Renal cortex interstitium (tissue), 11 donors: ENCODE results near the gene SLC9A9. TPM values are rescaled to one million over a fixed set of nuclear protein-coding genes. Genes with fewer than 3 reads are reported as not detected.
A peak's percentile ranks its signal among the peaks of the same experiment; 100 is the strongest.

Source experiments
- DNase-seq, 11 donors: peaks; one replicate each; pipeline ENCODE4 v3.0.0-alpha.2; 2013; ENCODE audit warnings: low read depth in 9 of 11, low spot score in 4 of 11; ENCODE audit errors: extremely low read depth in 1 of 11
- polyA plus RNA-seq, 3 donors: library from polyadenylated mRNA; unstranded; fragments of 120-200 nt; gene quantifications; one replicate each; pipeline ENCODE4 v1.2.1, GENCODE V29; 2013; ENCODE audit not compliant: insufficient read length in 3 of 3

The SLC9A9 gene
- polyA plus RNA-seq, 3 donors = 4.7 to 6.0 (median 5.6) TPM

DNA sequence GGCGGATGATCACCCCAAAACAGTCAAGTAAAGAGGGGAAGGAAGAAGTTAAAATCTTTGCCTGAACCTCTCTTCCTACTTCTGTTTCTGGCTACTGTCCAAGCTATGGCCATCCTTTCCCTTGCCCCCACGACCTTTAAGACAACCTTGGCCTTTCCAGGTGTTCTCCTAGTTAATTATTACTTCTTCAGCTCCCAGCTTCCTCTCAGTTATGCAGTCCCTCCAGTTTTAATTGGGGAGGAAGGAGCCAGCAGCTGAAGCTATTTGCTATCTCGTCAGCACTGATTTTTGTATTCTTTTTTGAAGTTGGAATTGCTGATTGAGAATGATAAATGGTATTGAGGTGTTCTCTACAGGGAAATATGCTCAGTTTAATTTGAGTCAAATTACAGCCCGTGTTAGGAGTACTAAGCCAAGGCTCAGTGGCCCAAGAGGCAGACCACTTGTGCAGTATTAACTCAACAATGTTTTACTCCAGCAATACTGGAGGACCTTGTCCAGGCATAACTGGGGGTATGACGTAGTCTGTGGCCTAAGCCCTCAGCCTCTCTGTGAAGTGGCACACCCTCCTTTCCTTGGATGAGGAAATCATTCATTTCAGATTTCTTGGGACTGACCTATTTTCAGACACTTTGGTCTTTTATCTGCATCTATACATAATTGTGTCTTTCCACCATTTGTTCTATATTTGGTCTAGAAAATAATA lies 336.9 kb downstream of the SLC9A9 start:
- DNase-seq = no peak

DNA sequence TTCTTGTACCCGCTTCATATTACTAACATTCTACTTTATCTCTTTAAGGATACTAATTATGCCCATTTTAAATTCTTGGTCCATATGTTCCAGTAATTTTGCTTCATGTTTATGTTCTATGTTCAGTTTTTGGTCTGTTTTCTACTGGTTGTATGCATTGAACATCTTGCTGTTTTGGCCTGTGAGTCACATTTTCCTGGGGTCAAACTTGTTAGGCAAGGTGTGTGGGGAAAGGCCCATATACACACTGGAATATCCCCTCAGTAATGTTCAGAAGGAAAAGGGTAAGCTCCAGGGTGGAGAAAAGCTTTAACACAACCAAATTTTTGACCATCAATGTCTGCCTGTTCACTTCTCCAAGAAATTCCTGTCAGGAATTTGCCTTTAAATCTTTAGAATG lies 337.7 kb downstream of the SLC9A9 start:
- DNase-seq = no peak

DNA sequence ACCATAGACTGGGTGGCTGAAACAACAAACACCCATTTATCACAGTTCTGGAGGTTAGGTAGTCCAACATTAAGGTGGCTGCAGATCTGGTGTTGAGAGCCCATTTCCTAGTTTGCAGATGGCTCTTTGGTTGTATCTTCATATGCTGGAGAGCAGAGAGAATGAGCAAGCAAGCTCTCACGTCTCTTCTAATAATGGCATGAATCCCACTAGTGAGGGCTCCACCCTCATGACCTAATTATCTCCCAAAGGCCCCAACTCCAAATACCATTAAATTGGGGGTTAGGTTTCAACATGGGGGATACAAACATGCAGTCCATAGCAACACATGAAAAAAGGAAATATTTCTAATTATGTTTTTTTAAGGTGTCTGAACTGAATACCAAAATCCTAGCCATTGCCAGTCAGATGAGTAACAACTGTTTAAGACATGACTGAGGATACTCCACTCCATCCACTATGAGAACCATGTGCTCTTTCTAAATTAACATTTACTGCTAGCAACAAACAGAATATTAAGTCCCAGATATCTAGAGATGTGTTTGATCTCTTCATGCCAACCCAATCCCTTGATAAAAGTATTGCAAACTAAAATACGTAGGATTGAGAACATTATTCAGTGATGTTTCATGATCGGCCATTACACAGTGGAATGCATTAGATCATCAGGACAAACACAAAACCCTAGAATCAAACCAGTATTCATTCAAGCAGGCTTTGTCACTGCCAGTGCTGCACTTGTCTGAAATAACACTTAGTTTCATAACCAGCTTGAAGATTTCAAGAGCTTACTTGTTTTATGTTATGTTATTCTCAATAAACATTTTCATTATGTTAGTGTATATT lies 340.3 kb downstream of the SLC9A9 start:
- no peak for DNase-seq

DNA sequence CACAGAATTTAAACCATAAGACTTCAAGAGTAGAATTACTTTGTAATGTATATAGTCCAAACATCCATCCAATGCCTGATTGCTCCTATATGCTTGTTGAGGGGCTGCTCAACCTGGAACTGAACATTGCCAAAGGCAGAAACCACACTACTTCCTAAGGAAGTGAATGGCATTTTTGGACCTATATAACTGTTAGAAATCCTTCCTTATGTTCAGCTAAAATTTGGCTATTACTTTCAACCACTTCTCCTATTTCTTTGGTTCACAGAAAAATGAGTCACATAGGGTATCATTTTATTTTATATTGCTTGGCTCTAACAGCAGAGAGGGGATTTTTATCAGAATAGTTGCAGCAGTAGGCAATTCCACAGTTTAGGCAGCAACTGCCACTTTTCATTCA lies 342.1 kb downstream of the SLC9A9 start:
- no peak for DNase-seq

DNA sequence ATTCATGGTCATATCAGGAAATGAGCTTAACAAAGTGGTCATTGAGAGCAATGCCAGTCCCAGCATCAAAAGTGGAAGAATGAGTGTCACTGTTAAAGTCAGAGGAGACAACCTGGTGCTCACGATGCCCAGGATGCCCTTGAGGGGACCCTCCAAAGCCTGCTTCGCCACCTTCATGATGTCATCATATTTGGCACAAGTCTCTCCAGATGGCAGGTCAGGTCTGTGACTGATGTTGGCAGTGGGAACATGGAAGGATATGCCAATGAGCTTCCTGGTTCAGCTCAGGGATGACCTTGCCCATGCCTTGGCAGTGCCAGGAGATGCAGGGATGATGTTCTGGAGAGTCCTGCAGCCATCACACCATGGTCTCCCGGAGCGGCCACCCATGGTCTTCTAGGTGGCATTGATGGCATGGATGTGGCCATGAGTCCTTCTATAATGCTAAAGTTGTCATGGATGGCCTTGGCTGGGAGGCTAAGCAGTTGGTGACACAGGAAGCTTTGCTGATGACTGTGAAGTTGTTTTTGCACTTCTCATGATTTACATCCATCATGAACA lies 344.9 kb downstream of the SLC9A9 start:
- DNase-seq = no peak

DNA sequence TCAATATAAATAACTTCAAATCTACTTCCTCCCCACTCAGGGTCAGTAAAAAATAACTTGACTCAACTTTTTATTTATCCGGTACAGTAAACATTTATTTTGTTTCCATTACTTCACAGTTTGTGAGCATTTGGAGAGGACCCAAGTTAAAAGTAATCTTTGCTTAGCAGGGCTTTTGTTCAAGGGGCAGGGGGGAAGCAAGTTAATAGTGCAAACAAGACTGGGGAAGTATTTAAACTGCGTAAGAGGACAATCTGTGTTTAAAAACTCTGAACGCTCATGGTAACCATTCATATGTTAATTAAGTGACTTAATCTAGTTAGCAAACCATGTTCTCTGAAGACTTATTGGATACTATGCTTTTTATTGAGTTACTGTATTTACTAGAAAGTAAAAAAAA lies 346.2 kb downstream of the SLC9A9 start:
- DNase-seq = no peak

DNA sequence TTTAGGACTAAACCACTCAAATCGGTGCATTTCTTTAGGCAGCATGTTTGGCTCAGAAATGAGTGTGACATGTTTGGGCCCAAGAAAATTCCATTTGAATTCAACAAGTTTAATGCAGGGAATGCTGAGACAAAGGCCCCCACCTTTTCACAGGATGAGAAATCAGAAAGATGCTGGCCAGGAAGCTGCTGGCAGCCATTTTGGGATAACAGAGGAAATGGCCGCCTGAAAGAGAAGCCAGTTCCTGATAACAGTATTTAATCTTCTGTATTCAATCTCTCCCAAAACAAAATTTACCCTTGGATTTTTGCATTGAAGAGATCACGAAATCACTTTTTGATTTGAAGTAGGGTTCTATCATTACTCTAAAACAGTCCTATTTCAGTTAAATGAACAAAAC lies 350.9 kb downstream of the SLC9A9 start:
- no peak for DNase-seq

DNA sequence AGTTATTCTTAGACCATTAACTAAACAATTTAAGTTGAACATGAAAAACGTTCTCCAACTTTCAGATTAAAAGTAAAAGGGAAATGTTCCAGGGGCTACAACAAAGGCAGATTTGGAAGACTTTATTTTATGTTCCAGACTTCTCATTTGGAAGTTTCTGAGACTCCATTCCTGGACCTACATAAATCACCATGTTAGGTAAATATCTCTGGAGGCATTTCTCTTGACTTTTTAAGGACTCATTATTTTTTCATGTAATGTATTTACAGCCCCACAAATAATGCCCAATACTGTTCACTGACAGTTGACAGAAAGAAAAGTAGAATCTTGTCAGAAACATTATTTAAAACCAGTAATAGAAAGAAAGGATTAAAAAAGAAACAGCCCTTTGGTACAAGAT lies 352.1 kb downstream of the SLC9A9 start:
- DNase-seq = no peak

DNA sequence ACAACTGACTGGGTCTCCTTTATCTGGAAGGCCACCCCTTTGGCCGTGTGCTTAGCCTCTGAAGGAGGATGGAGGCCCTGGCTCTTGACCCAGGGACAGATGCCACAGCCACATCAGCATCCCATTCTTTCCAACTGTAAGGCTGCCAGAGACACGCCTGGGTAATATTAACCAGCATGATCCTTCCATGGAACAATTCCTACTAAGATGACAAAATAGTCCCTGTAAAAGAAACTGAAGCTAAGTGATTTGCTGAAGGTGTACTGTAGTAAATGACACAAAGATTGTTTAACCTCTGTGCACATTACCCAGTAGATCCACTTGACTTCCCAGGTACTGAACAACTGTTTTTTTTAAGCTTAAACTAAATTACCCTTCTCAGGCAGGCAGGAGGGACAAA lies 352.7 kb downstream of the SLC9A9 start:
- DNase-seq = no peak

DNA sequence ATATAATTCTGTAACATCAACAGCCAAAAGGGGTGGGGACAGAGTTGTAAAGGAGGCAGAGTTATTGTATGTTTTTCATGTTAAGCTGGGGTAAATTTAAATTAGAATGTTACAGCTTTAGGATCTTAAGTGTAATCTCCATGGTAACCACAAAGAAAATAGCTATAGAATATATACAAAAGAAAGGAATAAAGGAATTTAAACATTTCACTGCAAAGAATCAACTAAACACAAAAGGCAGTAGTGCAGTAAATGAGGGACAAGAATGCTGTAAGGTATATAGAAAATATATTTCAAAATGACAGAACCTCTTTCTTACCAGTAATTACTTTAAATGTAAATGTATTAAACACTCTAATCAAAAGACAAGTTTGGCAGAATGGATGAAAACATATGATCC lies 361.7 kb downstream of the SLC9A9 start:
- DNase-seq = no peak

DNA sequence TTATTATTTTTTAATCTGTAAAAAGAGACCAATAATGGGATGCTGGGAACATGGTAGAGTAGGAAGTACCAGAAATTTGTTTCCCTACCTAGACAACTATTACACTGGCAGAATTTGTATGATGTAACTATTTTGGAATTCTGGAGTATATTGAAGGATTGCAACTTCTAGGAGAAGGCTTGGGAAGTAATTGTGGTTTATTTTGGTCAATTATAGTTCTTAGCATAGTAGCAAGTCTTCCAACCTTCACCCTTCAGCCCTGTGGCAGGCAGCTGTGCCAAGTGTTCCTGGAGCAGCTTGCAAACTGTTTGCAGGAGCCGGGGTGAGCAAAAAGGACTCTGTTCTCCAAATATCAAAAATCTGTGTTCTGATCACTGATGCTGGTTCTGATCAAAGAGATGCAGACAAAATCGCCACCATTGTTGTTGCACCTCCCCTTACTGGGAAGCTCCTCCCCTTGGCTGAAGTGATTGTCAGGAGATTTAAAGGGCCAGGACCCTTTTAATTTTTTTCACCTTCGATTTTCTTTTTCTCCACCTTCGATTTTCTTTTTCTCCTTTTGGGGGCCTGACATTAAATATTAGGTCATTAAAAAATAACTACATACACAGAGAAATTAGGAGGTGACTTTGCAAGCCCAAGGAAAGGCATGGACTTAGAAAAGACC lies 363.3 kb downstream of the SLC9A9 start:
- DNase-seq = no peak

DNA sequence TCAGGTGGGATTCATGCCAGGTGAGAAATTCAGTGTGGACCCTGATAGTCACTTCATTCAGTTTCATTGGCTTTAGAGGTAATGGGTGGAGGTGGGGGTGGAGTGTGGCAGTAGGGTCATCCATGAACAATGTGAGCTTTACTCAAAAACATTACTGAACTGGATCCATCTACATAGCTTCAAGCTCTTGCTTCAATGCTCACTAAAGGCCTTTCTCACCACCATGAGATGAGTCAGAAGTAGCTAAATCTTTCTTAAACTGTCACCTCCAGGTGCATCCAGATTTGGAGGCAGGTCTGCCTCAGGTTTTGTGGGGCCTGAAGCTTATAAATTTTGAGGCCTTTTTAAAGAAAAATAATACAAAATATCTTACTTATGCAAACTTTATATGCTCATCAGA lies 365.1 kb downstream of the SLC9A9 start:
- DNase-seq = no peak

DNA sequence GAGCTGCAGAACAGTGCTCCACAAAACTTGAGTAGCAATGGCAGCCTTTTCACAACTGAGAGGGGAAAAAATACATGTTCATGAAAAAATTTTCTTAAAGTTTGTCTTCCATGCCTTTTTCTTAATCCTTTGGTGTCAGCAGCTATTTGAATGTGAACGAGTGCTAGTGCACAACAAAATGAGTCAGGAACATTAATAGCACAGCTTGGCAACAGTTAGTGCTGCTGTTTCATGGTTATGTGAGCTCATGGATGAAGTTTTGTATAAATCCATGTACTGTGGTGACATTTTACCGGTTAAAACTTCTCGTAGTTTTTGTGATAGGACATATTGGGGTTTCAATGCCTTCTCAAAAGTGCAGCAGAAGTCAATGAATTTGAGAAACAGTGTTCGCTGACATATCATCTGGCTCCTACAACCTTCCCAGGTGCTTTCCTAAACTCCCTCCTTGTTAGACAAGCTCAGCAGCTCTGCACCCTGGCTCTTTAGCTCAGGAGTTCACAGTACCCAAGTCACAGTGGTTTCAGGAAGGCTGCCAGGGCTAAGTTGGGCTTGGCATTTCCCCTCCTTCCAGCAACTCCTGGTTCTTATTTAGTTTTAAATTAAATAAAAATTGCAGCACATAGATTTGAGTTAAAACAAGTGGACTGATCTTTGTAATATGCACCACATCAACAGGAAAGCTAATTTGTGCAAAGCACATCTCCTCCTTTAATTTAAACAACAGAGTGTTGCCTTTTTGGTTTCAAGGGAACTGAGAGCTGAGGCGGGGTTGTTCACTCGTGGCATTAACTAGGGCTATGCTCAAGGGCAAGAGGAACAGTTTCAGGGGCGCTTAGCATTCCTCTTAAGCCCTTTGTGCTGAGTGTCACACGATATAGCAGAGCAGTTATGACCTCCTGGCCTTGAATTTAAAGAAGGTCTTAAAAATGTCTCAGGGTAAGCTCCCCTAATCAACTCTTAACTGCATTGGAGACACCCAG lies 365.9 kb downstream of the SLC9A9 start:
- DNase-seq = no peak

DNA sequence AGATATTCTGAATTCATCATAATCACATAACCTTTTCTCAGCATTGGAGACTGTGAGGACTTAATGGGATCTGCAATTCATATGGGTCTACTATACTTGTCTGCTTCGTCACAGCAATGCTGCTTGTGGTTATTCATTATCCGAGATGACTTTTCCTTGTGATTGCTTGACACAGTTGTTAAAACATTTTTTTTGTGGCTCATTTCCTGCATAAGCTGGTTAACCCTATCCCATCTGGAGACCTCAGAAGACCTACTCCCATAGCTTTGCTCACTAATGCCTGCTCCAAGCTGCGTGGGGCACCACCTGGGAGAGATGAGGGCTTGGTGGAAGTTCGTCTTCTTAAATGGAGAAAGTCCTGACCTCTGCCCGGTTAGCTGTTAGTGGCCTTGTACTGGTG lies 367.9 kb downstream of the SLC9A9 start:
- DNase-seq = peak in 2 of 11 donors; percentile 48 to 53

DNA sequence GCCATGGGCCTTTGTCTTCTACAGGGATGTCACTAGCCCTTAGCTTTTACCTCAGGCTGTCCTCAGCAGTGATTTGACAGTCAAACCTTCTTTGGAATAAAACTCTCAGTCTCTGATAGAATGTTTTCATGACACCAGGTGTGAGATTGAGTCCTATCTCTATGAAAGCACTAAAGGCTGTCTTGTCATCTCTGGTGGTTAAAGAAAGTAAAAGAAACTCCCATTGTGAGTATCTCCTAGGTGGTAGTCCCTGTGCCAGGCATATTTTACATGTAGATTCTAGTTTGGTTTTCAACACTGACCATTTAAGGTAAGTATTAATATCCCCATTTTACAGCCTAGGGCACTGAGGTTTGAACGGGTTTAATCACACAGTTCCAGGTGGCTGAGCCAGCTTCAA lies 368.5 kb downstream of the SLC9A9 start:
- DNase-seq = no peak

DNA sequence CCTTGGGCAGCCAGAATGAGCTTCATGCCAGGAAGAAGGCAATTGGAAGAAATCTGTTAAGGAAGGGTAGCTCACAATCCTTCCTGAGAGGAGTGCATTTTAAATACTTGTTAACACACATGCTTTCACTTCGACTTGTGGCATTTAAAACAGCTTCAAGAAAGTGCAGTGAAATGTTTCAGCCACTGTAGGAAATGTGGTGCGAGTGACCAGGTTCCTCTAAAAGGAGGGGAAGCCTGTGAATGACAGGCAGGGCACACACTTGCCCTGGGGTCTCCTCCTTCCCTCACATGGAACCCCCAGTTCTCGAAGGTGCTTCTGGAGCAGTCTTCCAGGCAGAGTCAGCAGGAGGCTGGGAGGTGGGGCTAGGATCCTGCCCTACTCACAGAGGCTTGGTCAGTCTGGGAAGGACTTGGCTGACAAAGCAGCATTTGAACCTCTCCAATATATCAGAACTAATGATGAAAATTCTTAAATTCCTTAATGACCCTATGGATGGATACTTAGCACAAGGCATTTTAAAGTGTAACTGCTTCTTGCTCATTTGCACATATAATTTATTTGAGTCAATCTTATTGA lies 370.1 kb downstream of the SLC9A9 start:
- no peak for DNase-seq

DNA sequence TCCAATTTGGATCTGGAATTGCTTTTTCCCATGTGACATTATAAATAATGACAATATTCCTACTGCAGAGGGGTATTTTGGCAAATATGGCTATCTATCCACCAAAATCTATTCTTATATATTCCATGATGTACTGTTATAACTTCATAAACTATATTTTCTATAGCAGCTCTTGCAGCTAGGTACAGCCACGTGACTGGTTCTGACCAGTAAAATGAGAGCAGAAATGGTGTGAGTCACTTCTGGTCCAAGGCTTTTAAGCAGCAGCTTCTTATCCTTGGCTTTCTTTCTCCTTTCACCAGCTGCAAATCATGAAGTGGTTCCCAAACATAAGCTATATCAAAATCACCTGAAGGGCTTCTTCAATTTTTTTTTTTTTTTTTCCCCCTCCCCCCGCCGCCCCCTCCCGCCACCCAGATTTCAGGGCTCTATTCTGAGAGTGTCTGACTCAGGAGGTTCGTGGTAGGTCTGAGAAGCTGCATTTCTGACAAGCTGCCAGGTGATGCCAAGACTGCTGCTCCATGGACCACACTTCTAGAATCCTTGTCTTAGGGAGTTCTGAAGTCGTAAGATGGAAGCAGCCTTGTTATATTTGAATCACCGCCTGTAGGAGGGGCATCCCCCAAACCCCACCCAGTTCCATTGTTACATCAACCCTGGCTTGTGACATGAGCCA lies 371.2 kb downstream of the SLC9A9 start:
- DNase-seq = no peak

DNA sequence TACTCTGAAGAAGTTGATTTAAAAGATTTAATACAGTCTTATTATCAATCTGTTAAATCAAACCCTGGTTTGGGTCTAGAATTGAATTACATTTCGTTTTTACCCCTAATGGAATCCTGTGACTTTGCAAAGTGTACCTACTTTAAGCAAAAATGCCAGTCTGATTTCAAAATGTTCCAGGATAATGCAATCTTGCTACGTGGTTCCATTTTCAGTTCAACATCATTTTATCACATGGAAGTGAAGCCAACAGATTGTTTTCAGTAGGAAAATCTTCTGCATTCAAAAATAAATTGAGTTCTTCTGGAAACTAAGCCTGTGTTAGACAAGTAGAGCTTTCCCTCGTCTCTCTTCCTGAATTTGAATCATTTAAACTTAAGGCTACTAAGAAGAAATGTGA lies 372.3 kb downstream of the SLC9A9 start:
- no peak for DNase-seq
